Stomach (tissue), 9 donors: ENCODE results near the gene ELAC1. TPM values are rescaled to one million over a fixed set of nuclear protein-coding genes. Genes with fewer than 3 reads are reported as not detected.
"Not testable (repeated sequence)": the region's sequence is repeated elsewhere in the genome, so short reads cannot be mapped to it uniquely, and the experiment has no call there.

Source experiments
- DNase-seq, 2 donors: peaks; one replicate each; pipeline versions ENCODE4 v3.0.0 to v3.0.0-alpha.2; 2013 to 2019
- H3K27ac ChIP-seq, 5 donors: fragments of 200-600 bp in 4 of 5; sonication (generic) in 4 of 5; one replicate each; pipeline ENCODE4 v1.5.1; 2013 to 2019; ENCODE audit warnings: mild to moderate bottlenecking in 1 of 5, moderate library complexity in 1 of 5
- H3K27me3 ChIP-seq, 3 donors: fragments of 200-600 bp; sonication (generic); one replicate each; pipeline ENCODE4 v1.5.1; 2017 to 2019; ENCODE audit warnings: mixed run types in 1 of 3
- H3K36me3 ChIP-seq, 4 donors: fragments of 200-600 bp; sonication (generic); 1 replicate in 3 of 4; 2 replicates in 1 of 4; pipeline ENCODE4 v1.5.1; 2016 to 2019
- H3K4me1 ChIP-seq, 4 donors: fragments of 200-600 bp; sonication (generic); one replicate each; pipeline ENCODE4 v1.5.1; 2016 to 2019
- H3K4me3 ChIP-seq, 4 donors: fragments of 200-600 bp; sonication (generic) in 3 of 4; one replicate each; pipeline ENCODE4 v1.5.1; 2016 to 2019; ENCODE audit warnings: mild to moderate bottlenecking in 1 of 4
- H3K9me3 ChIP-seq, 4 donors: fragments of 200-600 bp; sonication (generic); one replicate each; pipeline ENCODE4 v1.5.1; 2016 to 2019
- EP300 ChIP-seq: sonication (generic); formaldehyde crosslinking; IDR thresholded peaks from one replicate; pipeline ENCODE4 v1.6.1; 2017; ENCODE audit warnings: antibody characterized with exemption
- POLR2A ChIP-seq, 4 donors: fragments of 450-650 bp; IDR thresholded peaks; one replicate each; pipeline ENCODE4 v1.6.1; 2016; ENCODE audit warnings: antibody characterized with exemption in 4 of 4, control low read depth in 2 of 4, mild to moderate bottlenecking in 1 of 4, moderate library complexity in 1 of 4
- POLR2AphosphoS5 ChIP-seq, 3 donors: sonication (generic); formaldehyde crosslinking; IDR thresholded peaks; one replicate each; pipeline ENCODE4 v1.6.1; 2016; ENCODE audit warnings: antibody characterized with exemption in 3 of 3
- WGBS, 5 donors: extraction: QIAGEN DNeasy Blood & Tissue Kit in 3 of 5; methylation state at CpG; one replicate each; pipeline versions ENCODE4 v1.1.5 to v1.1.7; 2013 to 2018; 5-methylcytosine and 5-hydroxymethylcytosine counted together
- intact Hi-C: fragments of 100-400 bp; cut with DNase I; formaldehyde crosslinking; loops from one replicate; pipeline ENCODE4 v1.15.1; 2023; ENCODE audit warnings: low total_unique reads
- polyA plus RNA-seq, 3 donors: library from polyadenylated mRNA; stranded (reverse); fragments of 200-250 nt; gene quantifications; one replicate each; pipeline ENCODE4 v1.2.3, GENCODE V29; 2013
- total RNA-seq, 5 donors: library from RNA; depleted of rRNA; stranded (reverse); fragments of >200 nt; gene quantifications; one replicate each; pipeline versions ENCODE4 v1.1.0 to v1.2.3, GENCODE V29; 2014 to 2016
- TF ChIP-seq, protein P1 (sequence below), 7 experiments: fragments of 450-650 bp in 4 of 7; fragments of 200-600 bp in 3 of 7; sonication (generic) in 3 of 7; IDR thresholded peaks; one replicate each; pipeline ENCODE4 v1.5.1; 2016 to 2019; ENCODE audit warnings: antibody characterized with exemption in 7 of 7, control low read depth in 2 of 7, mild to moderate bottlenecking in 1 of 7
- donor health status: healthy with polysubstance abuse.
- donor health status: Bipolar disorder and iron deficiency.
- donor health status: healthy.

Gene ELAC1
- total and polyA plus RNA-seq, 8 donors: 0.87 to 22.8 (median 6.4) TPM

- no peaks in the 10 kb centered on the region for H3K27me3 ChIP-seq
- TF ChIP-seq POLR2AphosphoS5 (IDR thresholded peaks at IDR 0.05): no peak
- TF ChIP-seq EP300: no peak
- TF ChIP-seq POLR2A (IDR thresholded peaks at IDR 0.05): no peak
- TF ChIP-seq, protein P1, sequence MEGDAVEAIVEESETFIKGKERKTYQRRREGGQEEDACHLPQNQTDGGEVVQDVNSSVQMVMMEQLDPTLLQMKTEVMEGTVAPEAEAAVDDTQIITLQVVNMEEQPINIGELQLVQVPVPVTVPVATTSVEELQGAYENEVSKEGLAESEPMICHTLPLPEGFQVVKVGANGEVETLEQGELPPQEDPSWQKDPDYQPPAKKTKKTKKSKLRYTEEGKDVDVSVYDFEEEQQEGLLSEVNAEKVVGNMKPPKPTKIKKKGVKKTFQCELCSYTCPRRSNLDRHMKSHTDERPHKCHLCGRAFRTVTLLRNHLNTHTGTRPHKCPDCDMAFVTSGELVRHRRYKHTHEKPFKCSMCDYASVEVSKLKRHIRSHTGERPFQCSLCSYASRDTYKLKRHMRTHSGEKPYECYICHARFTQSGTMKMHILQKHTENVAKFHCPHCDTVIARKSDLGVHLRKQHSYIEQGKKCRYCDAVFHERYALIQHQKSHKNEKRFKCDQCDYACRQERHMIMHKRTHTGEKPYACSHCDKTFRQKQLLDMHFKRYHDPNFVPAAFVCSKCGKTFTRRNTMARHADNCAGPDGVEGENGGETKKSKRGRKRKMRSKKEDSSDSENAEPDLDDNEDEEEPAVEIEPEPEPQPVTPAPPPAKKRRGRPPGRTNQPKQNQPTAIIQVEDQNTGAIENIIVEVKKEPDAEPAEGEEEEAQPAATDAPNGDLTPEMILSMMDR (IDR thresholded peaks at IDR 0.05): no peak
- H3K4me3 ChIP-seq: no peak overlapping the region
- 90 to 98% (median 96%) methylated on average over 6 of the region's 6 CpGs for WGBS, 5 donors
- H3K36me3 ChIP-seq: peaks cover 4 to 60% (median 44%) of the 10 kb centered on the region in 4 donors
- H3K9me3 ChIP-seq: no peaks in the 10 kb centered on the region
- no peaks in the 10 kb centered on the region for H3K4me1 ChIP-seq
- no peak for DNase-seq
- no peak overlapping the region for H3K27ac ChIP-seq
- intact Hi-C loops: no loop called here
Measured at GRCh38 chr18:50935493-50936191, 32.2 kb upstream of the ELAC1 start.

DNA sequence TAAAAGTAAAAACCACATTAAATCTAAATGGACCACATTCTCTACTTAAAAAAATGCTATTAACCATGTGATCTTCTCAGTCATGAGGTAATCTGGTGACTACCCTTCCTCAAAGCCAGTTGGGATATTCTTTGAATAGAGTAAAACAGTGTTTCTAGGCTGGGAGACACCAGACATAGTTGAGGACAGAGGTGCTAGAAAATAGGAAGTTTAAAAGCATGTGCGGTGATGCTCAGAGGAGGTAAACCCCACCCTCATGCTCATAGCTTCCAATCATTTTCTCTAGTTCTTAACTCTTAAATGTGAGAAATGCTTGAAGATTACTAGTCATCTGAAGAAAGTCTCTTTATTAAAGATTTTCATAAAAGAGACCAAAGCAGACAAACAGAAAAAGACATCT lies 30.7 kb upstream of the ELAC1 start:
- TF ChIP-seq POLR2A (IDR thresholded peaks at IDR 0.05) (no peak), POLR2AphosphoS5 (IDR thresholded peaks at IDR 0.05) (no peak), EP300 (no peak)
- TF ChIP-seq, protein P1 (IDR thresholded peaks at IDR 0.05): no peak
- Histone ChIP-seq H3K36me3 (peaks cover 4 to 66% (median 50%) of the 10 kb centered on the region in 4 donors), H3K9me3 (no peaks in the 10 kb centered on the region), H3K4me3 (no peak overlapping the region), H3K4me1 (no peaks in the 10 kb centered on the region), H3K27me3 (no peaks in the 10 kb centered on the region), H3K27ac (no peak overlapping the region)
- DNase-seq: no peak
- intact Hi-C loops: no loop called here
- WGBS, 5 donors: 73 to 100% (median 93%) methylated on average over 1 of the region's 1 CpG

- TF ChIP-seq, protein P1 (IDR thresholded peaks at IDR 0.05): no peak
- no peak for TF ChIP-seq POLR2AphosphoS5 (IDR thresholded peaks at IDR 0.05)
- TF ChIP-seq EP300: no peak
- H3K36me3 ChIP-seq: peaks cover 4 to 58% (median 44%) of the 10 kb centered on the region in 4 donors
- H3K9me3 ChIP-seq: no peaks in the 10 kb centered on the region
- intact Hi-C loops: no loop called here
- no peak for DNase-seq
- WGBS, 5 donors: 92 to 100% (median 96%) methylated on average over 2 of the region's 2 CpGs
- H3K4me1 ChIP-seq: no peaks in the 10 kb centered on the region
- no peak overlapping the region for H3K4me3 ChIP-seq
- H3K27ac ChIP-seq: no peak overlapping the region
- no peaks in the 10 kb centered on the region for H3K27me3 ChIP-seq
Measured at GRCh38 chr18:50938912-50939311, 28.9 kb upstream of the ELAC1 start.

DNA sequence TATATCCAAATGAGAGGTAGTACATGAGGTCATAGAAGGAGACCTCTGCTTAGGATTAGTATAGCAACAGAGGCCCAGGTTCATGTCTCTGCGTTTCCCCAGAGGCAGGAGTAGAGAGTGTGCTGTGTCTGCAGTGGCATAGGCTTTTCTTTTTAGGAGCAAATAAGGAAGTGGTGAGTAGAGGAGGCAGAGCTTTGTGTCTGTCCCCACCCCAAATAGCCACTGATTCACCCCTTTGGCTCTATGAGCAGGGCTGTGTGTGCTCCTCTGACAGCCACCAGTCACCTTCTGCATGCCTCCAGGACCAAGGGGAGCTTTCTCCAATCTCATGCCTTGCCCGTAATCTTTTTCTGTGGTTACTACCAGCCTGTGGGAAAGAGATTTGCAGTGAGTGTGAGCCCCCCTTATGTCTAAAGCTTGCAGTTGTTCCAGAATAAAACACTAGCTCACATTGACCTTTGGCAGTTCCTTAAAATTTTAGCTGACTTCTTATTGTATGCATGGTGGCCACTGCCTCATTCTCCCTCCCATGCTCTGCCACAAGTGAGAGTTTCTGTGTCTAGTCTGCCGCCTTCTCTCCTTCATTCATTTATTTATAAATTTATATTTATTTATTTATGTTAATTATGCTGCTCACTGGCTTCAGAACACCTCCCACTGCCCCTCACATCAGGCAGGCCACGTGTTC lies 23.5 kb upstream of the ELAC1 start:
- 81 to 90% (median 88%) methylated on average over 4 of the region's 4 CpGs for WGBS, 5 donors
- no peaks in the 10 kb centered on the region for H3K27me3 ChIP-seq
- H3K9me3 ChIP-seq: no peaks in the 10 kb centered on the region
- DNase-seq: no peak
- intact Hi-C loops: no loop called here
- H3K4me1 ChIP-seq: no peaks in the 10 kb centered on the region
- no peak overlapping the region for H3K27ac ChIP-seq
- peaks cover 4 to 72% (median 67%) of the 10 kb centered on the region in 4 donors for H3K36me3 ChIP-seq
- TF ChIP-seq, protein P1 (IDR thresholded peaks at IDR 0.05): no peak
- no peak for TF ChIP-seq EP300
- TF ChIP-seq POLR2AphosphoS5 (IDR thresholded peaks at IDR 0.05): no peak
- TF ChIP-seq POLR2A (IDR thresholded peaks at IDR 0.05): no peak
- H3K4me3 ChIP-seq: no peak overlapping the region

DNA sequence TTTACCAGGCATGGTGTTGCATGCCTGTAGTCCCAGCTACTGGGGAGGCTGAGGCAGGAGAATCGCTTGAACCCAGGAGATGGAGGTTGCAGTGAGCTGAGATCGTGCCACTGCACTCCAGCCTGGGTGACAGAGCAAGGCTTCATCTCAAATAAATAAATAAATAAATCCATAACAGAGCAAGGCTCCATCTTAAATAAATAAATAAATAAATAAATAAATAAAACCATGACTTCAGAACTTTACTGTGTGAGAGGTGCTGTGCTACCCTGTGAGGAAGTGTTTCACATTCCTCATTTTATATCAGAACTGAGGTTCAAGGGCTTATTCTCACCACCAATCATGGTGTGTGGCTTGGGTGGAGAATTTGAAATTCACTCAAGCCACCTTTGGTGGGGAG lies 21.9 kb upstream of the ELAC1 start:
- DNase-seq, H3K4me3 ChIP-seq, H3K27me3 ChIP-seq, H3K4me1 ChIP-seq, intact Hi-C loops, H3K27ac ChIP-seq, H3K9me3 ChIP-seq: not testable (repeated sequence)
- H3K36me3 ChIP-seq: peaks cover 0 to 61% (median 56%) of the 10 kb centered on the region in 4 donors
- 93 to 99% (median 97%) methylated on average over 2 of the region's 2 CpGs for WGBS, 5 donors
